C4-2B (cell line): ENCODE results near the gene TMEM161A.

Experiments
- CTCF ChIP-seq: fragments of 450-650 bp; conservative IDR thresholded peaks from 2 replicates; pipeline ENCODE4 v1.5.1; 2017; ENCODE audit warnings: mild to moderate bottlenecking
- ZFX ChIP-seq: fragments of 450-650 bp; IDR thresholded peaks from 2 replicates; pipeline ENCODE4 v1.6.1; 2017

- TF ChIP-seq CTCF, result no peak
- no peak for TF ChIP-seq ZFX
These were observed 48.5 kb upstream of the TMEM161A start for GRCh38 chr19:19186742-19187141.
